Stomach smooth muscle (tissue), 2 donors: ENCODE measurements around the gene GCNT1.
"Not testable (repeated sequence)": the region's sequence is repeated elsewhere in the genome, so short reads cannot be mapped to it uniquely, and the experiment has no call there.

ENCODE experiments used
- H3K27ac ChIP-seq: one replicate; pipeline ENCODE4 v1.7.0; 2013; ENCODE audit warnings: mild to moderate bottlenecking, low read length, inconsistent platforms
- H3K27me3 ChIP-seq, 2 donors: one replicate each; pipeline ENCODE4 v1.7.0; 2013; ENCODE audit warnings: low read length in 2 of 2; ENCODE audit not compliant: insufficient read depth in 2 of 2, control insufficient read depth in 1 of 2
- H3K36me3 ChIP-seq, 2 donors: one replicate each; pipeline ENCODE4 v1.7.0; 2013; ENCODE audit warnings: low read length in 2 of 2; ENCODE audit not compliant: control insufficient read depth in 2 of 2, insufficient read depth in 2 of 2
- H3K4me1 ChIP-seq: one replicate; pipeline ENCODE4 v1.7.0; 2013; ENCODE audit warnings: low read length; ENCODE audit not compliant: control insufficient read depth, insufficient read depth
- H3K4me3 ChIP-seq, 2 donors: one replicate each; pipeline ENCODE4 v1.7.0; 2013; ENCODE audit warnings: low read length in 2 of 2
- H3K9ac ChIP-seq, 2 donors: one replicate each; pipeline ENCODE4 v1.7.0; 2013; ENCODE audit warnings: low read length in 2 of 2, mild to moderate bottlenecking in 1 of 2
- H3K9me3 ChIP-seq, 2 donors: one replicate each; pipeline ENCODE4 v1.7.0; 2013; ENCODE audit warnings: low read length in 2 of 2; ENCODE audit not compliant: control insufficient read depth in 2 of 2
- donor health status: healthy.
- donor health status: Pancreatic carcinoma.

The GCNT1 gene

DNA sequence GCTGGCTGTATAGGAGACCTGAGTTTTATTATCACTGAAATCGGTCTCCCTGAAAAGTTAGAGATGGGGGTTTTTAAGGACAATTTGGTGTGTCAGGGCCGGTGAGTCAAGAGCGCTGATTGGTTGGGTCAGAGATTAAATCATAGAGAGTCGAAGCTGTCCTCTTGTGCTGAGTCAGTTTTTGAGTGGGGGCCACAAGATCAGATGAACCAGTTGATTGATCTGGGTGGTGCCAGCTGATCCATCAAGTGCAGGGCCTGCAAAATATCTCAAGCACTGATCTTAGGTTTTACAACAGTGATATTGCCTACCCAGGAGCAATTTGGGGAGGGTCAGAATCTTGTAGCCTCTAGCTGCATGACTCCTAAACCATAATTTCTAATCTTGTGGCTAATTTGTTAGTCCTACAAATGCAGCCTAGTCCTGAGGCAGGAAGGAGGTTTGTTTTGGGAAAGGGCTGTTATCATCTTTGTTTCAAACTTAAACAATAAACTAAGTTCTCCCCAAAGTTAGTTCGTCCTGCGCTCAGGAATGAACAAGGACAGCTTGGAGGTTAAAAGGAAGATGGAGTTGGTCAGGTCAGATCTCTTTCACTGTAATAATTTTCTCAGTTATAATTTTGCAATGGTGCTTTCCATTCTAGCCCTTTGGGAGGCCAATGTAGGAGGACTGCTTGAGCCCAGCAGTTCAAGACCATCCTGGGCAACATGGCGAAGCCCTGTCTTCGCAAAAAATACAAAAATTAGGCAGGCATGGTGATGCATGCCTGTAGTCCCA lies 33.1 kb upstream of the GCNT1 start:
- Histone ChIP-seq H3K27me3 (no peaks in the 10 kb centered on the region), H3K9ac (no peak overlapping the region), H3K4me1 (no peaks in the 10 kb centered on the region), H3K4me3 (no peak overlapping the region), H3K27ac (no peak overlapping the region), H3K36me3 (no peaks in the 10 kb centered on the region), H3K9me3 (no peaks in the 10 kb centered on the region)

DNA sequence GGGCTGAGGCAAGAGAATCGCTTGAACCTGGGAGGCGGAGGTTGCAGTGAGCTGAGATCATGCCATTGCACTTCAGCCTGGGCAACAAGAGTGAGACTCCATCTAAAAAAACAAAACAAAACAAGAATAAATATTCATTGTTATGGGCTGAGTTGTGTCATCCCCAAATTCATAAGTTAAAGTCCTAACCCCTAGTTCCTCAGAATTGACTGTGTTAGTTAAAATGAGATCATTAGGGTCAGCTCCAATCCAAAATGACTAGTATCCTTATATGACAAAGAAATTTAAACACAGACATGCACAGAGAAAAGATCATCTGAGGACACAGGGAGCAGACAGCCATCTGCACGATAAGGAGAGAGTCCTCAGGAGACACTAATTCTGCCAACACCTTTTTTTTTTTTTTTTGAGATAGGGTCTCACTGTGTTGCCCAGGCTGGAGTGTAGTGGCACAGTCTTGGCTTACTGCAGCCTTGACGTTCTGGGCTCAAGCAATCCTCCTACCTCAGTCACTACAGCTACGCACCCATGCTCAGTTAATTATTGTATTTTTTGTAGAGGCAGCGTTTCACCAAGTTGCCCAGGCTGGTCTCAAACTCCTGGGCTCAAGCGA lies 32.1 kb upstream of the GCNT1 start:
- Histone ChIP-seq H3K9me3 (no peaks in the 10 kb centered on the region), H3K4me1 (no peaks in the 10 kb centered on the region), H3K4me3 (no peak overlapping the region)

DNA sequence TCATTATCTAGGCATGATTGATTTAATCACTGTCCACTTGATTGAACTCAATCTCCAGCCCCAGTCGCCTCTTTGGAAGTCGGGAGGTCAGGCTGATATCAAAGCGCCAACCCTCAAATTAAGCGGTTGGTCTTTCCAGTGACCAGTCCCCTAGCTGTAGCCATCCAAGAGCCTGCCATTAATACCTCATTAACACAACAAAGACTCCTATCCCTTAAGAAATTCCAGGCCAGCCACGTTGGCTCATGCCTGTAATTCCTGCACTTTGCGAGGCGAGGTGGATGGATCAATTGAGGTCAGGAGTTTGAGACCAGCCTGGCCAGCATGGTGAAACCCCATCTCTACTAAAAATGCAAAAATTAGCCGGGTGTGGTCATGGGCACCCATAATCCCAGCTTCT lies 27.4 kb upstream of the GCNT1 start:
- H3K27ac ChIP-seq = no peak overlapping the region
- H3K27me3 ChIP-seq = no peaks in the 10 kb centered on the region
- no peaks in the 10 kb centered on the region for H3K9me3 ChIP-seq
- no peak overlapping the region for H3K9ac ChIP-seq
- no peaks in the 10 kb centered on the region for H3K4me1 ChIP-seq
- no peak overlapping the region for H3K4me3 ChIP-seq
- H3K36me3 ChIP-seq = no peaks in the 10 kb centered on the region

More for the DNA sequence above, 32.1 kb upstream of the GCNT1 start:
- H3K27me3 ChIP-seq = no peaks in the 10 kb centered on the region
- H3K9ac ChIP-seq = no peak overlapping the region
- H3K36me3 ChIP-seq = no peaks in the 10 kb centered on the region
- H3K27ac ChIP-seq = no peak overlapping the region

DNA sequence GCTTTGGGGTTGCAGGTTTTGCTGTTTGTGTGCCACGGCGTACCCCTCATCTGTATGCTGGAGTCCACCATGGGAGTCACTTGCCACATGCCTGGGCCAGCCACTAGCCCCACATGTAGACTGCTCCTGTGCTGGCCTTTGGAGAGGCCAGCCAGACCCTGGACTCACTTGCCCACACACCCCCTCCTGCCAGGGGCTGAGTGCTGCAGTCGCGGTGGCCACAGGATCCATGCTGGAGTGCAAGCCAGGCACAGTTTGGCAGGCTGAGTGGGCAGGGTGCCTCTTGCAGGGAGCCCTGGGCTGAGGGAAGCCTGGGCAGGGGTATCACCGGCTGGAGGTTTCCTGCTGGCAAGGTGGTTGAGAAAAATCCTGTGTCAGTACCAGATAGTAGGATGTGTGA lies 25.6 kb upstream of the GCNT1 start:
- Histone ChIP-seq H3K36me3 (no peaks in the 10 kb centered on the region), H3K27ac (no peak overlapping the region), H3K4me3 (no peak overlapping the region), H3K4me1 (no peaks in the 10 kb centered on the region), H3K9me3 (no peaks in the 10 kb centered on the region), H3K9ac (no peak overlapping the region), H3K27me3 (no peaks in the 10 kb centered on the region)

DNA sequence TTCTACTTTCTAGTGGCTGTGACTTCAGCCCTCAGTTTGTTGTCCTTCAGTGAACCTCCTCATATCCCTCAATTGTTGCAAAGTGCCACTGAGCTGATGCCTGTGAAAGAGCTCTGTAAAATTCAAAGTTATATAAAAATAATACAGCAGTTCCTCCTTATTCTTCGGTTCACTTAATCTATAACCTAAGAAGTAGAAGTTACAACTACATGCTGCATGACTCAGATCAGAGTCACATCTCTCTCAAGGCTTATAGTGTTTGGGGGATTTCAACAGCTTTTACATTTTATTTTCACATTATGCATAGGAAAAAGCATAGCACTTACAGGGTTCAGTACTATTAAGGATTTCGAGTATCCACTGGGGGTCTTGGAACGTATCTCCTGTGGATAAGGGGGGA lies 25.1 kb upstream of the GCNT1 start:
- H3K27ac ChIP-seq = no peak overlapping the region
- no peaks in the 10 kb centered on the region for H3K36me3 ChIP-seq
- H3K4me3 ChIP-seq = no peak overlapping the region
- no peaks in the 10 kb centered on the region for H3K4me1 ChIP-seq
- no peaks in the 10 kb centered on the region for H3K27me3 ChIP-seq
- no peaks in the 10 kb centered on the region for H3K9me3 ChIP-seq
- H3K9ac ChIP-seq = no peak overlapping the region

- not testable (repeated sequence) for H3K27me3 ChIP-seq, H3K27ac ChIP-seq, H3K9ac ChIP-seq, H3K9me3 ChIP-seq, H3K36me3 ChIP-seq, H3K4me1 ChIP-seq, H3K4me3 ChIP-seq
Observed at GRCh38 chr9:76434897-76435296, 24.1 kb upstream of the GCNT1 start.

GRCh38 chr9:76437017-76437699 lies 21.8 kb upstream of the GCNT1 start:
- not testable (repeated sequence) for H3K27ac ChIP-seq, H3K36me3 ChIP-seq, H3K4me1 ChIP-seq, H3K9me3 ChIP-seq, H3K27me3 ChIP-seq, H3K9ac ChIP-seq, H3K4me3 ChIP-seq

DNA sequence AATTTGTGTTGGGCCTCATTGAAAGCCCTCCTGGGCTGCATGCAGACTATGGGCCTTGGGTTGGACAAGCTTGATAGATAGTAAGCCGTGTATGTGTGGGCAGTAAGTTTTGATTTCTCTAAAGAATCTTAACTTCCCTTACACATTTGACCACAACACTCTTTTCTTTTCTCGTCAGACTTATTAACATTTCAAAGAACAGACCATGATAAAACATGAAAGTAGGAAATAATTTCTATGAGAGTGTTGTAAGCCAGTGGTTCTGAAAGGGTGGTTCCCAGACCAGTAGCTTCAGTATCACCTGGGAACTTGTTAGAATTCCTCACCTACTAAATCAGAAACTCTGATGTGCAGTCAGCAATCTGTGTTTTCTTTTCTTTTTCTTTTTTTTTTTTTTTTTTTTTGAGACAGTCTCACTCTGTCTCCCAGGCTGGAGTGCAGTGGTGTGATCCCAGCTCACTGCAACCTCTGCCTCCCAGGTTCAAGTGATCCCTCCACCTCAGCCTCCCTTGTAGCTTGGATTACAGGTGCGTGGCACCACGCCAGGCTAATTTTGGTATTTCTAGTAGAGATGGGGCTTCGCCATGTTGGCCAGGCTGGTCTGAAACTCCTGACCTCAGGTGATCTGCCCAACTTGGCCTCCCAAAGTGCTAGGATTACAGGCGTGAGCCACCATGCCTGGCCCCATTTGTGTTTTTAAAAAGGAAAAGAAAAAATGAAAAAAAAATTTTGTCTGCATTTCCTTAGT lies 20.0 kb upstream of the GCNT1 start:
- Histone ChIP-seq H3K27me3 (peaks cover 0 to 2% of the 10 kb centered on the region in 2 donors), H3K9me3 (no peaks in the 10 kb centered on the region), H3K27ac (no peak overlapping the region), H3K4me1 (no peaks in the 10 kb centered on the region), H3K9ac (no peak overlapping the region), H3K36me3 (no peaks in the 10 kb centered on the region), H3K4me3 (no peak overlapping the region)

DNA sequence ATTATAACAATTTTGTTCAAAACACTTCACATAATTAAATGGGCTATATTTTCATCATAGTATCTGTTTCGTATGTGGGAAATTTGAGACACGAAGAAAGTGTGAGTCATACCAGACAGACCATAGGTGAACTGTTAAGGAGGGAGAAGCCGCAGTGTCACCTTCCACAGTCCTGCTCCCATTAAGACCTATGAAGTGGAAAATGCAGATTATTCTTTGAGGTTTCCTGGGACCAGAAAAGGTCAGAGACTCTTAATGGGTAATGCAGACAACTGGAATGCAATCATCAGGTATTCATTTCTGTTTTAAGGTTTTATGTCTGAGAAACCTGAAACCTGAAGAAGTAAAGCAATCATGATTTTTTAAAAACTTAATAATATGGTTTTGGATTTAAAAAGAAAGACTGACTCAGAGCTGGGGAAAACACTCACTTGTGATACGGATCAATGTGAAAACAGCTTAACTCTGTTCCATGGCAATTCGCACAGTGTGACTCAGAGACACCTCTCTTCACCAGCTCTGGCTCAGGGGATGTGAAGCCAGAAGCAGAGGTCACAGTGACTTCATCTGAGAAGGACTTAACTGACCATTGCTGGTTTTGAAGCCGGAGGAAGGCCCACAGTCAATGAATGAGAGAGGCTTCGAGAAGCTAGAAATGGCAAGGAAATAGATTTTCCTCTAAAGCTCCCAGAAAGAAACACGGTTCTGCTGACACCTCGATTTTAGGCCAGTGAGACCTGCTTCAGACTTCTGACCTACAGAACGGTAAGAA lies 17.2 kb upstream of the GCNT1 start:
- Histone ChIP-seq H3K27me3 (peaks cover 0 to 2% of the 10 kb centered on the region in 2 donors), H3K9ac (no peak overlapping the region), H3K27ac (no peak overlapping the region), H3K36me3 (no peaks in the 10 kb centered on the region), H3K4me1 (no peaks in the 10 kb centered on the region), H3K9me3 (no peaks in the 10 kb centered on the region), H3K4me3 (no peak overlapping the region)

DNA sequence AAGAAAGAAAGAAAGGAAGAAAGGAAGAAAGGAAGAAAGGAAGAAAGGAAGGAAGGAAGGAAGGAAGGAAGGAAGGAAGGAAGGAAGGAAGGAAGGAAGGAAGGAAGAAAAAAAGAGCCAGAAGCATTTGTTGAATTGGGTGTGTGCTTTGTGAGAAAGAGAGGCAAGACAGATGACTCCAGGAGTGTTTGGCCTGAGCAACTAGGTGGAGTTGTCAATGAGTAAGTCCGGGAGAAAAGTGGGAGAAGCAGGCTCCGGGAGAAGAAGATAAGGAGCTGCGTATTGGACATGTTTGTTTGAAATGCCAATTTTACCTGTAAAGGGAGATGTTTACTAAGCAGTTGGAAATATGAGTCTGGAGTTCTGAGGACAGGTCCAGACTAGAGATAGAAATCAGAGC lies 15.1 kb upstream of the GCNT1 start:
- Histone ChIP-seq H3K27me3 (peaks cover 0 to 2% of the 10 kb centered on the region in 2 donors), H3K9ac (no peak overlapping the region), H3K4me1 (no peaks in the 10 kb centered on the region), H3K36me3 (no peaks in the 10 kb centered on the region), H3K9me3 (no peaks in the 10 kb centered on the region), H3K4me3 (no peak overlapping the region), H3K27ac (no peak overlapping the region)
